Fibroblast of lung (primary cell): Measurements from ENCODE around the gene PLPPR2.

Experiments
- EZH2 ChIP-seq: IDR thresholded peaks from 2 replicates; pipeline ENCODE4 v1.5.1; 2012; ENCODE audit warnings: low read length, control low read depth, mild to moderate bottlenecking; ENCODE audit errors: missing control alignments
- TF ChIP-seq, protein P1 (sequence below), 2 donors: IDR thresholded peaks in 1 of 2; conservative IDR thresholded peaks in 1 of 2; 1 replicate in 1 of 2; 2 replicates in 1 of 2; pipeline ENCODE4 v1.5.1; 2011 to 2012; ENCODE audit warnings: low read length in 2 of 2, control low read depth in 1 of 2, inconsistent platforms in 1 of 2, low read depth in 1 of 2, mild to moderate bottlenecking in 1 of 2

DNA sequence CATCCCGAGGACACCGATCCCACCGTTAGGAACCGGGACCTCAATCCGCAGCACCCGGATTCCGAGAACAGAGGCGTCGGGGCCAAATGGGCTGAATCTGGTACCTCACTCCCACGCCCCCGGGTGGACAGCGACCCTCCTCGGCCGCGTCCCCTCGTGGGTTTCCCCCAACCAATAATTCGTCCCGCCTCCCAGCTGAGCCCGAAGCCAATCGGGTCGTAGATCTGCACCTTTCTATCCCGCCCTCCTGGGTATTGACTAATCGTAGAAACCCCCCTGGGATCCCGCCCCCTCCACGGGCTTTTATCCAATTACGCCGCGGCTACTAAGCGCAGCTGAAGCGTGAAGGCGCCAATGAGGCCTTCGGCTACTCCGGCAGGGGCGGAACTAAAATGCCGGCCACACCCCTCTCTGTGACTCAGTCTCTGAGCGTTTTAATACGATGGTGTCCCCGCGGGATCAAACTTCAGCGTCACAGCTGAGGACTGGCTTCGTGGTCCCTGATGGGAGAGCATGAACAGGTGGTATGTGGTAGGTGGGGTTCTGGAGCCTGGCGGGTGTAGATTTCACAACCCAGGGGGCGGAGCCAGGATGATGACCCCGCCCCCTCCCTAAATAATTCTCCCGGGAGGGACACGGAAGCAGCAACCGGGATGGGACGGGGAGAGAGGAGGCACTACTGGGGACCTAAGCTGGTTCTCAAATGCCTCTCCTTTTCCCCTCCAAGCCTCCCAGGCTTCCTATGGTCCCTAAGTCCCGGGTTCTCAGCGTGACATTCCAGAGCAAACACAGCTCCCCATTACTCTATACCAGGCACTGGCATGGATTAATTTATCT, 8.9 kb upstream of the PLPPR2 start, which contains the start of the genes CCDC159 and TMEM205:
- TF ChIP-seq, protein P1, sequence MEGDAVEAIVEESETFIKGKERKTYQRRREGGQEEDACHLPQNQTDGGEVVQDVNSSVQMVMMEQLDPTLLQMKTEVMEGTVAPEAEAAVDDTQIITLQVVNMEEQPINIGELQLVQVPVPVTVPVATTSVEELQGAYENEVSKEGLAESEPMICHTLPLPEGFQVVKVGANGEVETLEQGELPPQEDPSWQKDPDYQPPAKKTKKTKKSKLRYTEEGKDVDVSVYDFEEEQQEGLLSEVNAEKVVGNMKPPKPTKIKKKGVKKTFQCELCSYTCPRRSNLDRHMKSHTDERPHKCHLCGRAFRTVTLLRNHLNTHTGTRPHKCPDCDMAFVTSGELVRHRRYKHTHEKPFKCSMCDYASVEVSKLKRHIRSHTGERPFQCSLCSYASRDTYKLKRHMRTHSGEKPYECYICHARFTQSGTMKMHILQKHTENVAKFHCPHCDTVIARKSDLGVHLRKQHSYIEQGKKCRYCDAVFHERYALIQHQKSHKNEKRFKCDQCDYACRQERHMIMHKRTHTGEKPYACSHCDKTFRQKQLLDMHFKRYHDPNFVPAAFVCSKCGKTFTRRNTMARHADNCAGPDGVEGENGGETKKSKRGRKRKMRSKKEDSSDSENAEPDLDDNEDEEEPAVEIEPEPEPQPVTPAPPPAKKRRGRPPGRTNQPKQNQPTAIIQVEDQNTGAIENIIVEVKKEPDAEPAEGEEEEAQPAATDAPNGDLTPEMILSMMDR (conservative IDR thresholded peaks at IDR 0.05 in 1 of 2, IDR thresholded peaks at IDR 0.05 in 1 of 2; ENCODE audit: low read depth in 1 of 2, low read length in 2 of 2) = no peak
- TF ChIP-seq EZH2 = no peak
